K562 (cell line): ENCODE data around the gene HAUS5. TPM values are rescaled to one million over a fixed set of nuclear protein-coding genes. Genes with fewer than 3 reads are reported as not detected.

ENCODE experiments used
- ARNT ChIP-seq, 2 experiments: fragments of 450-650 bp; IDR thresholded peaks; 2 replicates each; pipeline ENCODE4 v1.6.1; 2016; ENCODE audit warnings: mild to moderate bottlenecking in 1 of 2
- ATF6 ChIP-seq: sonication (generic); formaldehyde crosslinking; IDR thresholded peaks from 2 replicates; pipeline ENCODE4 v1.4.0; 2020; ENCODE audit warnings: mild to moderate bottlenecking, missing genetic modification reagents
- CHAMP1 ChIP-seq: fragments of 450-650 bp; IDR thresholded peaks from 2 replicates; pipeline ENCODE4 v1.6.1; 2016; ENCODE audit warnings: mild to moderate bottlenecking
- CREB1 ChIP-seq, 2 experiments: sonication (generic) in 1 of 2; formaldehyde crosslinking in 1 of 2; IDR thresholded peaks; 2 replicates each; pipeline versions ENCODE4 v1.6.1 to v1.8.0; 2012 to 2022; ENCODE audit warnings: inconsistent platforms in 1 of 2, mild to moderate bottlenecking in 1 of 2, missing genetic modification reagents in 1 of 2, moderate library complexity in 1 of 2
- HLTF ChIP-seq: fragments of 450-650 bp; IDR thresholded peaks from 2 replicates; pipeline ENCODE4 v1.6.1; 2016
- OTX1 ChIP-seq: fragments of 450-650 bp; formaldehyde crosslinking; IDR thresholded peaks from 2 replicates; pipeline ENCODE4 v1.4.0; 2022; ENCODE audit warnings: mild to moderate bottlenecking
- PCBP1 ChIP-seq: fragments of 200-400 bp; formaldehyde crosslinking; IDR thresholded peaks from 2 replicates; pipeline ENCODE4 v1.6.1; 2018; ENCODE audit warnings: mild to moderate bottlenecking, low read depth, low read length; ENCODE audit not compliant: poor library complexity, severe bottlenecking
- PHB2 ChIP-seq: fragments of 450-650 bp; IDR thresholded peaks from 2 replicates; pipeline ENCODE4 v1.6.1; 2017; ENCODE audit warnings: low read depth
- PTRF ChIP-seq: fragments of 450-650 bp; IDR thresholded peaks from 2 replicates; pipeline ENCODE4 v1.6.1; 2016; ENCODE audit warnings: mild to moderate bottlenecking, missing genetic modification characterization, missing compliant biosample characterization
- SAFB2 ChIP-seq: fragments of 200-400 bp; formaldehyde crosslinking; IDR thresholded peaks from 2 replicates; pipeline ENCODE4 v1.6.1; 2018; ENCODE audit warnings: borderline replicate concordance, low read length, low read depth, moderate library complexity; ENCODE audit not compliant: severe bottlenecking
- TAF15 ChIP-seq: fragments of 200-400 bp; formaldehyde crosslinking; IDR thresholded peaks from 2 replicates; pipeline ENCODE4 v1.6.1; 2017; ENCODE audit warnings: mild to moderate bottlenecking, low read depth, low read length, moderate library complexity
- TCFL5 ChIP-seq: fragments of 250-450 bp; sonication (Bioruptor Pico); conservative IDR thresholded peaks from 2 replicates; pipeline ENCODE4 v1.6.1; 2021; ENCODE audit warnings: mild to moderate bottlenecking, moderate library complexity, matching md5 sums
- ZNF121 ChIP-seq: sonication (generic); formaldehyde crosslinking; conservative IDR thresholded peaks from 2 replicates; pipeline ENCODE4 v1.8.0; 2022; ENCODE audit warnings: missing genetic modification reagents
- ZNF436 ChIP-seq: fragments of 250-450, 450-650 bp; sonication (Bioruptor Pico); formaldehyde crosslinking; IDR thresholded peaks from 2 replicates; pipeline ENCODE4 v1.7.0; 2020; ENCODE audit warnings: mild to moderate bottlenecking
- polyA plus RNA-seq, 8 experiments: library from polyadenylated mRNA; depleted of rRNA in 4 of 8; stranded (reverse) in 5 of 8; unstranded in 3 of 8; fragments of >200 nt; fragmentation: Nextera tagmentation in 2 of 8; fragmentation: Illumina TruSeq in 1 of 8; extraction: Ambion mirVana in 2 of 8; extraction: Trizol in 1 of 8; gene quantifications; 2 replicates each; pipeline versions ENCODE4 v1.2.1 to v1.2.3, GENCODE V29; 2011 to 2014; ENCODE audit warnings: inconsistent platforms in 1 of 8, missing spikeins in 1 of 8
- total RNA-seq, 7 experiments: library from RNA; depleted of rRNA in 6 of 7; stranded (reverse); fragments of >200 nt in 6 of 7; fragmentation: Illumina TruSeq in 2 of 7; extraction: Trizol in 2 of 7; gene quantifications; 2 replicates each; pipeline versions ENCODE4 v1.2.1 to v1.2.3, GENCODE V29; 2011 to 2021; ENCODE audit warnings: low replicate concordance in 1 of 7
- TF ChIP-seq, protein P1 (sequence below): fragments of 250-450 bp; sonication (Bioruptor Pico); IDR thresholded peaks from 2 replicates; pipeline ENCODE4 v1.4.0; 2020; ENCODE audit warnings: mild to moderate bottlenecking, moderate library complexity, borderline replicate concordance
- TF ChIP-seq, protein P2 (sequence below), 3 experiments: IDR thresholded peaks in 2 of 3; conservative IDR thresholded peaks in 1 of 3; 2 replicates each; pipeline ENCODE4 v1.5.1; 2011 to 2012; ENCODE audit warnings: low read length in 3 of 3, mild to moderate bottlenecking in 3 of 3, control low read depth in 2 of 3, improper control_type of control experiment in 1 of 3, inconsistent platforms in 1 of 3, low read depth in 1 of 3, mixed read lengths in 1 of 3, moderate library complexity in 1 of 3; ENCODE audit not compliant: insufficient read depth in 2 of 3

Gene HAUS5
- total and polyA plus RNA-seq, 9 of the 15 experiments (the other 6 are each of a cell fraction or from before 2014, with no cell fraction given) = 3.5 to 41.3 (median 14.2) TPM

DNA sequence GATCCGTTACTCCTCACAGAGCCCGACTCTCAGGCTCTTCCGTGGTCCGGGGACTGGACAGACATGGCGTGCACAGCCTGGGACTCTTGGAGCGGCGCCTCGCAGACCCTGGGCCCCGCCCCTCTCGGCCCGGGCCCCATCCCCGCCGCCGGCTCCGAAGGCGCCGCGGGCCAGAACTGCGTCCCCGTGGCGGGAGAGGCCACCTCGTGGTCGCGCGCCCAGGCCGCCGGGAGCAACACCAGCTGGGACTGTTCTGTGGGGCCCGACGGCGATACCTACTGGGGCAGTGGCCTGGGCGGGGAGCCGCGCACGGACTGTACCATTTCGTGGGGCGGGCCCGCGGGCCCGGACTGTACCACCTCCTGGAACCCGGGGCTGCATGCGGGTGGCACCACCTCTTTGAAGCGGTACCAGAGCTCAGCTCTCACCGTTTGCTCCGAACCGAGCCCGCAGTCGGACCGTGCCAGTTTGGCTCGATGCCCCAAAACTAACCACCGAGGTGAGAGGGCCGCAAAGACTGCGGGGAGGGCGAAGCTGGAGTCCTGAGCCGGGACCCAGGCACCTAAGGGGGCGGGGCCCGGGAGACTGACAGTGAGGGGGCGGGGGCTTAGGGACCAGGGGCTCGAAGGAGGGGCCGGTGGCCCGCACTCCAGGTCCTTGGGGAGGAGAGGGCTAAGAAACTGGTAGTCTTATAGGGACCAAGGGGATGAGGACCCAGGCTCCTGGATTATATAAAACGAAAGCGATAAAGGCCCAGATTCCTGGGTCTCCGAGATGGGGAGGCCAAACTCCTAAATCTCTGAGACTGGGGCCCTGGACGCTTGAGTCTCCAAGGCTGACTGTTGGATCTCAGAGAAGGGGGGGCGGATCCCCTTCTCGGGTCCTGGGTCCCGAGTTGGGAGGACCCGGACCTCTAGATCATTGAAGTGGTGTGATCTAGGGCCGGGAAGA lies 31.0 kb downstream of the HAUS5 start (continued):
- TF ChIP-seq TAF15 (no peak), ZNF436 (CRISPR knock-in tag) (no peak), CREB1 (IDR thresholded peaks at IDR 0.05) (peak; percentile 45; the same call in 1 of the 2 replicates), CREB1 (CRISPR knock-in tag; IDR thresholded peaks at IDR 0.05) (peak; percentile 85), PCBP1 (peak; percentile 56), HLTF (peak; percentile 28; the same call in 1 of the 2 replicates), SAFB2 (no peak), OTX1 (CRISPR knock-in tag) (no peak), PTRF (tag) (no peak), TCFL5 (0 out of 2 replicates have a peak, but pooled peaks have one; percentile 48), ZNF121 (CRISPR knock-in tag) (0 out of 2 replicates have a peak, but pooled peaks have one; percentile 28), ARNT (IDR thresholded peaks at IDR 0.05) (no peak), CHAMP1 (no peak), PHB2 (no peak), ATF6 (CRISPR knock-in tag) (no peak)
- TF ChIP-seq, protein P1, sequence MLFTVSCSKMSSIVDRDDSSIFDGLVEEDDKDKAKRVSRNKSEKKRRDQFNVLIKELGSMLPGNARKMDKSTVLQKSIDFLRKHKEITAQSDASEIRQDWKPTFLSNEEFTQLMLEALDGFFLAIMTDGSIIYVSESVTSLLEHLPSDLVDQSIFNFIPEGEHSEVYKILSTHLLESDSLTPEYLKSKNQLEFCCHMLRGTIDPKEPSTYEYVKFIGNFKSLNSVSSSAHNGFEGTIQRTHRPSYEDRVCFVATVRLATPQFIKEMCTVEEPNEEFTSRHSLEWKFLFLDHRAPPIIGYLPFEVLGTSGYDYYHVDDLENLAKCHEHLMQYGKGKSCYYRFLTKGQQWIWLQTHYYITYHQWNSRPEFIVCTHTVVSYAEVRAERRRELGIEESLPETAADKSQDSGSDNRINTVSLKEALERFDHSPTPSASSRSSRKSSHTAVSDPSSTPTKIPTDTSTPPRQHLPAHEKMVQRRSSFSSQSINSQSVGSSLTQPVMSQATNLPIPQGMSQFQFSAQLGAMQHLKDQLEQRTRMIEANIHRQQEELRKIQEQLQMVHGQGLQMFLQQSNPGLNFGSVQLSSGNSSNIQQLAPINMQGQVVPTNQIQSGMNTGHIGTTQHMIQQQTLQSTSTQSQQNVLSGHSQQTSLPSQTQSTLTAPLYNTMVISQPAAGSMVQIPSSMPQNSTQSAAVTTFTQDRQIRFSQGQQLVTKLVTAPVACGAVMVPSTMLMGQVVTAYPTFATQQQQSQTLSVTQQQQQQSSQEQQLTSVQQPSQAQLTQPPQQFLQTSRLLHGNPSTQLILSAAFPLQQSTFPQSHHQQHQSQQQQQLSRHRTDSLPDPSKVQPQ (CRISPR knock-in tag) = no peak
- TF ChIP-seq, protein P2, sequence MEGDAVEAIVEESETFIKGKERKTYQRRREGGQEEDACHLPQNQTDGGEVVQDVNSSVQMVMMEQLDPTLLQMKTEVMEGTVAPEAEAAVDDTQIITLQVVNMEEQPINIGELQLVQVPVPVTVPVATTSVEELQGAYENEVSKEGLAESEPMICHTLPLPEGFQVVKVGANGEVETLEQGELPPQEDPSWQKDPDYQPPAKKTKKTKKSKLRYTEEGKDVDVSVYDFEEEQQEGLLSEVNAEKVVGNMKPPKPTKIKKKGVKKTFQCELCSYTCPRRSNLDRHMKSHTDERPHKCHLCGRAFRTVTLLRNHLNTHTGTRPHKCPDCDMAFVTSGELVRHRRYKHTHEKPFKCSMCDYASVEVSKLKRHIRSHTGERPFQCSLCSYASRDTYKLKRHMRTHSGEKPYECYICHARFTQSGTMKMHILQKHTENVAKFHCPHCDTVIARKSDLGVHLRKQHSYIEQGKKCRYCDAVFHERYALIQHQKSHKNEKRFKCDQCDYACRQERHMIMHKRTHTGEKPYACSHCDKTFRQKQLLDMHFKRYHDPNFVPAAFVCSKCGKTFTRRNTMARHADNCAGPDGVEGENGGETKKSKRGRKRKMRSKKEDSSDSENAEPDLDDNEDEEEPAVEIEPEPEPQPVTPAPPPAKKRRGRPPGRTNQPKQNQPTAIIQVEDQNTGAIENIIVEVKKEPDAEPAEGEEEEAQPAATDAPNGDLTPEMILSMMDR (IDR thresholded peaks at IDR 0.05 in 2 of 3, conservative IDR thresholded peaks at IDR 0.05 in 1 of 3; ENCODE audit: insufficient read depth in 2 of 3, low read depth in 1 of 3, low read length in 3 of 3) = peak; percentile 19 to 43 (median 30); a peak in 3 of 6 replicates
